HG02884 (cell line): ENCODE data around the gene FYN.
"Not testable (repeated sequence)": the region's sequence is repeated elsewhere in the genome, so short reads cannot be mapped to it uniquely, and the experiment has no call there.

Experiments
- ATAC-seq: cut with Tn5 transposase; IDR thresholded peaks from one replicate; pipeline ENCODE4 v1.9.1; 2021; ENCODE audit warnings: mild to moderate bottlenecking, moderate library complexity; ENCODE audit not compliant: unreplicated experiment

The FYN gene

GRCh38 chr6:111792914-111793700, 80.1 kb downstream of the FYN start:
- no peak for ATAC-seq

DNA sequence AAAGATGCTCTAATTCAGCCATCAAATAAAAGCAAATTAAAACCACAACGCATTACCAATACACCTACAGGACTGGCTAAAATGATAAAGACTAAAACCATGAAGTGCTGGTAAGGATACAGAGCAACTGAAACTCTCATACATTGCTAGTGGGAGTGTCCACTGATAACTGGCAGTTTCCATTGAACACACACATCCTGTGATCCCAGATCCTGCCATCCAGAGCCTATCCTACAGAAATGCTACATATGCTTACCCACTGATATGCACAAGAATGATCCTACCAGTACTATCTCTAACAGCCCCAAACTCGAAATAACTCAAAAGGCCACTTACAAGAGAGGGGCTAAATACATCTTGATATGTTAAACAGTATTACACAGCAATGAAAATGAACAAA, 81.0 kb downstream of the FYN start:
- ATAC-seq, result no peak

- no peak for ATAC-seq
Observed at GRCh38 chr6:111791415-111791814, 81.8 kb downstream of the FYN start.

DNA sequence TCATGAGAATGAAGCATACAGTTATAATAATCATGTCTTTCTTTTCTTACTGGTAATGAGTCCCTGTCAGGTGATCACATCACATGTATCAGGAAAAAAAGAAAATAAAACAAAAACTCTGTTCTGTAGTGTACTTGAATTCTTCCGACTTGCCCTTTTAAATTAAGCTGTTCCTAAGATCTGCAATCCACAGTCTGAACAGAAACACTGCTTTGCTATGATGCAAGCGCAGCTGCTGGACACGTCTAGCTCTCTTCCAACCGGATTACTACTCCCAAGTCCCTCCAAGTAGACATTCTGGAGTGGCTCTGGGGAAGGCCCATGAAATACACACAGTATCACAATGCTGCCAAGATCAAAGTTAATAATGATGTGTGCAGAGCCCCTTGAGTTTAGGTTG, 83.7 kb downstream of the FYN start:
- no peak for ATAC-seq

GRCh38 chr6:111788379-111789276, 84.6 kb downstream of the FYN start:
- no peak for ATAC-seq

GRCh38 chr6:111786151-111786550, 87.1 kb downstream of the FYN start:
- not testable (repeated sequence) for ATAC-seq

- ATAC-seq, result no peak
Observed at GRCh38 chr6:111784433-111784832, 88.8 kb downstream of the FYN start.

- no peak for ATAC-seq
Observed at GRCh38 chr6:111782887-111783466, 90.3 kb downstream of the FYN start.

- ATAC-seq, result no peak
Observed at GRCh38 chr6:111782192-111782809, 91.0 kb downstream of the FYN start.

GRCh38 chr6:111781041-111781708, 92.1 kb downstream of the FYN start:
- no peak for ATAC-seq

DNA sequence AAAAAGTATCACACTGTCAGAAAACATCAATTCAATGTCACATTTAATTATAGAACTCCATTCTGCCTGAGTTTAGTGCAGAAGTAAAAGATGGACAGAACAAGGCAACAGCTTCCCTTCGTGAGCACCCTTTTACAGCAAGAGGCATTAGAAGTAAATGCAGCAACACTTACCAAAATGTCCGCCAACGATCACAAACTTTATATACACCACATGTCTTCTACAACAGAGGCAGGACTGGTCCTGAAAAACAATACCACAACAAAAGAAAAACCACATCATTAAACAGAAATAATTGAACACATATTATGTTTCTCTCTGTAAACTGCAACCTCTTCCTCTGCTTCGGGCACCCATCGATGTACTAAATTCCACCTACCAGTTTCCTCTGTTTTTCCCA, 92.9 kb downstream of the FYN start:
- ATAC-seq, result no peak

GRCh38 chr6:111779660-111780059, 93.6 kb downstream of the FYN start:
- no peak for ATAC-seq

- no peak for ATAC-seq
Observed at GRCh38 chr6:111779031-111779430, 94.2 kb downstream of the FYN start.

- no peak for ATAC-seq
Observed at GRCh38 chr6:111777357-111777756, 95.9 kb downstream of the FYN start.

- ATAC-seq, result no peak
Observed at GRCh38 chr6:111776236-111777221, 96.7 kb downstream of the FYN start.

GRCh38 chr6:111775145-111775922, 97.9 kb downstream of the FYN start:
- no peak for ATAC-seq

- ATAC-seq, result no peak
Observed at GRCh38 chr6:111774346-111774703, 98.9 kb downstream of the FYN start.

DNA sequence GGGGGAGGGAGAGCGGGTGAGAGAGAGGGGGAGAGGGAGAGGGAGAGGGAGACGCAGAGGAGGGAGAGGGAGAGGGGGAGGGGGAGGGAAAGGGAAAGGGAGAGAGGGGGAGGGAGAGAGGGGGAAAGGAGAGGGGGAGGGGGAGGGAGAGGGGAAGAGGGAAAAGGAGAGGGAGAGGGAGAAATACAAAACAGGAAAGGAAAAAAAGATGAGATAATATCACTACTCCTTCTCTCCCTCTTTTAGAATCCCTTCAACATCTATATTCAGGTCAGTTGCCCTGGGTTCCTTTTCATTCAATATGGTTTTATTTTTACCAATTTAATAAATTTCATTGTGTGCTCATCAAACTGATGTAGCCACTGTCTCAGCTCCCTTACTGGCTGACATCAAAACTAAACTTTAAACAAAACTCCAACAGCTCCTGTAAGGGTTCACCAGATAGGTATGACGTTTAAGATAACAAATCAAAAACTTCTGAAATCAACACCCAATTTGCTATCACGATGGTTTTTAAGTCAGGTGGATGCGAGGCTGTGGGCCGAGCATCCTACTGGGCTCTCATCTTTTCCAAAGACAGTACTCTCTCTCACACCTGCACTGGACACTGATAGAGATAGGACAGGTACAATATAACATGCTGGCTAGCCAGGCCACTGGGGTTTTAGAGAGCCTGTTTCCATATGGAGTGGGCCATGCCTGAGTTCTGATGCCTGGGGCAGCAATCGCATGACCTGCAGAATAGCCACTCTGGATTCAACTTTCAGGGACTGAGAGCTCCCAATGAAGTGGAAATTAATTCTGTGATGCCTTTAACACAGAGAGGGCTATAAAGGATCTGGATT, 99.5 kb downstream of the FYN start:
- ATAC-seq, result no peak
